ENCODE data around the gene ZNF124.
"Not testable (repeated sequence)": the region's sequence is repeated elsewhere in the genome, so short reads cannot be mapped to it uniquely, and the experiment has no call there.

The ZNF124 gene

DNA sequence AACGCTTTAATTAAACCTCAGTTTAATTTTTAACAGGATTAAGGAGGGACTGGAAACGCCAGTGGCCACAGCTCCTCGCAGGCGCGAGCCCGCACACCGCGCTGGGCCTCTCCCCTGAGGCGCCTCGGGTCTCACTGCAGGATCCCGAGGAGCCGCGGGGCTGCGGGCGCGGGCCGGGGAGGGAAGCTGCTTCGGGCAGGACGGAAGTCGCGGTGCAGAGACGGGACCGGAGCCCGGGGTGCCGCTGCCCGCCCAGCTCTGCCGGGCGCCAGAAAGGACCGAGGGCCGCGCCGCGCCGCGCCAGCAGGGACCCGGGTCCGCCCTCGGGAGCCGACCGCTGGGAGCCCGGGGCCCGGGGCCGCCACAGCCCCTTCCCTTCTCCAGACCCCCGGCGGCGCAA lies 377 bp downstream of the ZNF124 start:
- not testable (repeated sequence) for DNase-seq

- DNase-seq = no peak
Observed at GRCh38 chr1:247165674-247166073, 6.1 kb downstream of the ZNF124 start.

- no peak for DNase-seq
Observed at GRCh38 chr1:247164694-247165093, 7.1 kb downstream of the ZNF124 start.

DNA sequence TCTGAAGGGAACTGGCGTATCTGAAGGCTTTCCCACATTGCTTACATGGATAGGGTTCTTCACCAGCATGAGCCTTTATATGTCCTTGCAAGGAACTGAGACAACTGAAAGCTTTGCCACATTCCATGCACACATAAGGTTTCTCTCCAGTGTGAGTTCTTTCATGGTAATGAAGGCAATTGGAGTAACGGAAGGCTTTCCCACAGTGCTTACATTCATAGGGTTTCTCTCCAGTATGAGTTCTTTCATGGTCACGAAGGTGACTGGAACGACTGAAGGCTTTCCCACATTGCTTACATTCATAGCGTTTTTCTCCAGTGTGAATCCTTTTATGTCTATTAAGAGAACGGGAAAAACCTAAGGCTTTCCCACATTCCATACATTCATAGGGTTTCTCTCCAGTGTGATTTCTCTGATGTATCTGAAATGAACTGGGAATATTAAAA lies 15.0 kb downstream of the ZNF124 start:
- no peak for DNase-seq

DNA sequence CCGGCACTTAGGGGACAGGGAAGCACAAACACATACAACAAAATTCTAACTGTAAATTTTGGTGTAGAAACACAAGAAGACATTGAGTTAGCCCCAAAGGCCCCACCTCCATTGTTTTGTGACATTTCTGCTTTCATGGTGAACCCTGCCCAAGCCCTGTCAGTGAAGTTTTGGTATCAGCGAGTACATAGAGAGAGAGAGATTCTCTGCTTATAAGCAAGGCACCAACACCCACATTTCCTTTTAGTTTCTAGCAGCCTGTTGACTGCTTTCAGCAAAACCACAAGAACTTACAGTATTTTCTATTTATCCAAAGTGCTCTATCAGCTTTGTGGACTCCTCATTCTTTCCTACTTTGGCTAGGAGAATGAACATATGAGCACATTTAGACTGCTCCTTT lies 24.0 kb downstream of the ZNF124 start:
- no peak for DNase-seq

DNA sequence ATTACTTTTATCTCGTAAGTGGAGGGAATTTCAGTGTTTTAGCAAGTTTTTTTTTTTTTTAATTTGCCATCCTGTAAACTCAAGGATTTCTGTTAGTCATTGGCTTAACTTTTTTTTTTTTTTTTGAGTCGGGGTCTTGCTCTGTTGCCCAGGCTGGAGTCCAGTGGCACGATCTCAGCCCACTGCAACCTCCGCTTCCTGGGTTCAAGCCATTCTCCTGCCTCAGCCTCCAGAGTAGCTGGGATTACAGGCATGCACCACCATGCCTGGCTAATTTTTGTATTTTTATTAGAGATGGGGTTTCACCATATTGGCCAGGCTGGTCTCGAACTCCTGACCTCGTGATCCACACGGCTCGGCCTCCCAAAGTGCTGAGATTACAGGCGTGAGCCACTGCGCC lies 24.7 kb downstream of the ZNF124 start:
- DNase-seq = not testable (repeated sequence)

GRCh38 chr1:247146671-247147070 lies 25.1 kb downstream of the ZNF124 start:
- no peak for DNase-seq

GRCh38 chr1:247145279-247145678 lies 26.5 kb downstream of the ZNF124 start:
- DNase-seq = no peak

DNA sequence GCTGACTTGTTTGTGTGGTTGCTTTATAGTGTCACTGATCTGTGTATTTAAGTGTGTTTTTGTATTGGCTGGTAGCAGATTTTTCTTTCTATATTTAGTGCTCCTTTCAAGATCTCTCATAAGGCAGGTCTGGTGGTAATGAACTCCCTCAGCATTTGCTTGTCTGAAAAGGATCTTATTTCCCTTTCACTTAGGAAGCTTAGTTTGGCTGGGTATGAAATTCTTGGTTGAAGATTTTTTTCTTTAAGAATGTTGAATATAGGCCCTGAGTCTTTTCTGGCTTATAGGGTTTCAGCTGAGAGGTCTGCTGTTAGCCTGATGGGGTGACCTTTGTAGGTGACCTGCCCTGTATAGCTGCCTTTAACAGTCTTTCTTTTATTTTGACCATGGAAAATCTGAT lies 32.3 kb downstream of the ZNF124 start:
- not testable (repeated sequence) for DNase-seq

DNA sequence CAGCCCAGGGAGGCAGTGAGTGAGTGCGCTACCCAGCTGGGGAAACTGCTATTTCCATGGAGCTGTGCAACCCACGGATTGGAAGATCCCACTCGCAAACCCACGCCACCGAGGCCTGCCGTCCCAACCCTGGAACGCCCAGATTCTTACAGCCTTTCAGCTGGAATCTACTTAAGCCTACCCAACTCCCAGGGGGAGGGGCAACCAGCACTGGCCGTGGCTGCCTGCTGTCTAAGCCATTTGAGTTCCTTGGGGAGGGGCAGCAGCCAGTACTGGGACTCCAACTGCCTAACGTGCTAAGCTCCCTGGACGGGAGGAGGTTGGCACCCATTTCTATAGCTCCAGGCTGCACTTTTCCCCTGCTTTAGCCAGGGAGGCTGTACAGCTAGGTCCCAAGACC lies 40.6 kb downstream of the ZNF124 start:
- no peak for DNase-seq

GRCh38 chr1:247127519-247128282 lies 44.1 kb downstream of the ZNF124 start:
- DNase-seq = not testable (repeated sequence)

GRCh38 chr1:247126601-247127000 lies 45.2 kb downstream of the ZNF124 start:
- not testable (repeated sequence) for DNase-seq

DNA sequence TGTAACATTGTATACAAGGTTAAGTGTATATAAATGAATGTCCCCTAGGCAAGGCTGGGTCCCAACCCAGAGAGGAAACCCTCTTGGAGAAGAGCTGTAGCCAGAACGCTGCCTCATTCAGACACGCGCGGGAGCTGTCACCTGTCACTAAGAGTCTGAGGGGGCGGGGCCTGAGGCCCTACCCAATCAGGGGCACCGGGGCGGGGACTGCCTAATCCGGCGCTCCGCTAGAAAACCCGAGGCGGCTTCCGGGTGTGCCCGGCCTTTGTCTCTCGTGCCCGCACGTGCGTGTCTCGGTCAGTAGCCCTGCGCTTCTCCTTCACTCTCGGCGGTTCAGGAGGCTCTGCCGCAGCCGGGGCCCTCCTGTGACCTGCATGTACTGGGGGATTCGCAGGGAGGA lies 45.7 kb downstream of the ZNF124 start:
- DNase-seq = not testable (repeated sequence)

DNA sequence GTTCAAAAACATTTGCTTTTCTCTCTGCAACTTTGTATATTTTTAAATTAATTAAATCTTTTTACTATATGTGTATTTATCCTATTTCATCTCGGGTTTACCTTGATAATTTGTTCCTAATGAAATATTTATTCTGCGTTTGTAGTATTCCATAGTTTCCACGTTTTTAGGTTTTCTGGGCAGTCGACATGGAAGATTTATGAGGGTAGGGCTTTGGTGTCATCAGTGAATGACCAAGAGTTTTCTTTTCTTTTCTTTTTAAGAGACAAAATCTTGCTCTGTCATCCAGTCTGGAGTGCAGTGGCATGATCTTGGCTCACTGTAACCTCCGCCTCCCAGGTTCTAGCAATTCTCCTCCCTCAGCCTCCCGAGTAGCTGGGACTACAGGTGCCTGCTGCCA lies 50.4 kb downstream of the ZNF124 start:
- no peak for DNase-seq

DNA sequence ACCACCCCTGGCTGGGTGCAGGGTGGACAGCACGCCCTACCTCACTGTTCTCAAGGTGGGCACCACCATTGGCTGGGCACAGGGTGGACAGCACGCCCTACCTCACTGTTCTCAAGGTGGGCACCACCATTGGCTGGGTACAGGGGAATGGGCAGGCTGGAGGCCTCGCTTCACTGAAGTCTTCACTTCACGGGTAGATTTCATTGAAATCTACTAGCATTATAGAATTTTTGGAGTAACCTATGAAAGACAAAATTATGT lies 51.5 kb downstream of the ZNF124 start:
- DNase-seq = not testable (repeated sequence)

DNA sequence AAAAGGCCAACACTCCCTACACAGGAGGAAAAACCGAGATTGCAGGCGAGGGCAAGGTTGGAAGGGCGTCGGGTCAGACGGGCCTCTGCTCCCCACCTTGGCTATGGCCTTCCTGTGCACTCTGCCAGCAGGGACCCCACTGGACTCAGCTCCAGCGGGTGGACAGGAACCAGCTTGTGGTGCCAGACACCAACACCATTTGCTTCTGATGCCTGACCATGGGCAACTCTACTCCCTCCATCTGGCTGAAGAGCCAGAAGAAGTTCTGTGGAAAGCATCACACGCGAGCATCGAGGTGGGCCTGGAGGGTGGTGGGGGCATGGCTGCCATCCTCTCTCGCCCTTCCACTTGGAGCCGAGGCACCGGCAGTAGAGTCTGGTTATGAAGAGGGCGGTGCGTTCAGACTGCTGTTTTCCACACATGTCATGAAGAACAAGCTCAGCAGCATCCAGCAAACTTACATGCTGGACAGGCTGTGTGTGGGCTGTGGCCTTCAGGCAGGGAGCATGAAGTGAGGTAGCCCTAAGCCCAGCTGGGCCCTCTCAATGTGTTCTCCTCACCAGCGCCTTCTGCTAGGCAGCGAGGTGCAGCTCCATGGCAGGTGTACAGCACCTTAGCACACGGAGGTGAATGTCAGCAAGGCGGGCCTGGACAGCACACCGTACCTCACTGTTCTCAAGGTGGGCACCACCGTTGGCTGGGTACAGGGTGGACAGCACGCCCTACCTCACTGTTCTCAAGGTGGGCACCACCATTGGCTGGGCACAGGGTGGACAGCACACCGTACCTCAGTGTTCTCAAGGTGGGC lies 52.0 kb downstream of the ZNF124 start:
- no peak for DNase-seq

- no peak for DNase-seq
Observed at GRCh38 chr1:247118946-247119446, 52.8 kb downstream of the ZNF124 start.

DNA sequence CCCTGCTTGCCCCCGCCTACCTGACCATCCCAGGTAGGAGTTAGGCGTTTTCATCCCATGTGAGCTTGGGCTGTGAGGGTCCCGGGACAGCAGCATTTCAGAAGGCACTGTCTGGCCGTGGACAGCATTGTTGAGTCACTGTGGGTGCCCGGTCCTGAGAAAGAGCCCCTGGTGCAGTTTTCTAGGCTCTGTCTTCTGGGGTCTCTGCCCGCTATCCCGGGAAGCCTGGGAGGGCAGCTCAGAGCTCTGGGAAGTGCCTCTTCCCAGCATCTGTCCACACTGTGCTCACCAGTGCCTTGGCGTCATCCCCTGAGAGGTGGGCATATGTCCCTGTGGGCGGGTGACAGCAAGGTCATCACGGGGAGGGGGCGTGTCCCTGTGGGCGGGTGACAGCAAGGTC lies 56.3 kb downstream of the ZNF124 start:
- no peak for DNase-seq

DNA sequence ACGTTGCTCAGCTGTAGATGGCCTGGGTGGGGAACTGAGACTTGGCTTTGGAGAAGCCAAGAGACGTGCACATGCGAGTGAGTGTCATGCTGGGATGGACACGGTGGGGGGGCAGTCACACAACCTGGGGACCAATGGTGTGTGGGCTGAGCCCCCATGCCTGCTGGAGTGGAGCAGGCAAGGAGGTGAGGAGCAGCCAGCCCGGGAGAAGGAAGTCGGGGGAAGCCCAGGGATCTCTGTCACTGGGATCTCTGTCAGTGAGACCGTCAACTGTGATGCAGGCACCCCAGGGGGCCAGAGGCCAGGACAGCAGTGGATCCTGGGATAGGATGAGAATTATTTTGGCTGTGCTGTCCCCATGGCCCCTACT lies 56.7 kb downstream of the ZNF124 start:
- DNase-seq = no peak

DNA sequence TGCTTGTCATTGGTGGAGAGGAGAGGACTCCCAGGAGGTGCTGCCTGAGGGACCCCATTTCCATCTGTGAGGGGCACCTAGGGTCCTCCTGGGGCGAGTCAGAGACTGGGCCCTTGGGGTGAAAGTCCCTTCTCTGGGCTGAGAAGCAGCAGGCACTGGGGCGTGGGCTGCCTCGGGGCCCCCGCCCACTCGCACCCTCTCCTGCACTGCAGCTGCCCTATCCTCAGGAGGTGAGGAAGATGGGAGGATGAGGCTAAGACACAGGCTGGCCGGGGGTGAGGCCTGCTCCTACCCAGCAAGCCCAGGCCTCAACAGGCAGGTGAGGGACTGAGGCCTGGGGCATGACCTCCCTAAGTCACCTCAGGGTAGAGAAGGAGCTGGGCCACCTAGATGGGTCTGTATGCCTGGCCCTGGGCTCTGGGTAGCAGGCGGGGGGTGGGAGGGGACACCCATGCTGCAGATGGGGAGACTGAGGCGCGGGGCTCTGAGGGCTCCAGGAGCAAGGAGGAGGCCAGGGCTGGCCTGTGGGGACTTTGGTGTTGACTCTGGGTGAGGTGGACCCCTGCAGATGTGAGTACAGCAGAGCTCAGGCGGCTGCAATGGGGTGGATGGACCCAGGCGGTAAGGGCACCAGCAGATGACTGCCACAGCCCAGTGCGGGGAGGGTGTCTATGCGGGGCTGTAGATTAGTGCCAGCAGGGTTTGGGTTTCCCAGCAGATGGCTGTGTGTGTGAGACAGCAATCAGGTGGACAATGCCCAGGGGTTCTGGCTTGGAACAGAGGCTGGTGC lies 57.3 kb downstream of the ZNF124 start:
- DNase-seq = no peak

DNA sequence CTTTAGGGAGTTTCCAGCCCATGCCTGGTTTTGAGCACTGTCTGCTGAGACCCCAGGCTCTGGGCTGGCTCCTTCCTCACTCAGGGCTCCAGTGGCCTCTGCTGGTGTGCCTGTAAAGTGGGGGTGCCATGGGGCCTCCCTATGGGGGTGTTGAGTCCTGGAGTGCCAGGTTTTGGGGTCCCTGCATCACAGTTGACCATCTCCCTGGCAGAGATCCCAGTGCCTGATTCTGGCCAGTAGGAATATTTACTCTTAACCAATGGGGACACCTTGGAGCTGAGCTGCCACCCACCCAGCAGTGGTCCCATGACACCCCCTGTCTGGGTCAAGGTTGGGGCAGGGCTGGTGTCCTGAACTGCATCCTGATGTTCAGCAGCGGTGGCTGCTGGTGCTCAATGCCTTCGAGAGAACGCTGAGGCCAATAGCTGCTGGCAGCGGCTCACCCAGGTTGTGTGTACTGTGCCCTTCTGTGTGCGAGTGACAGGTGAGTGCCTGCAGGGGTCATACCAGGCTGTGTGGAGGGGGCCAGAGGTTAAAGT lies 58.0 kb downstream of the ZNF124 start:
- DNase-seq = no peak

- DNase-seq = no peak
Observed at GRCh38 chr1:247113094-247113497, 58.7 kb downstream of the ZNF124 start.

DNA sequence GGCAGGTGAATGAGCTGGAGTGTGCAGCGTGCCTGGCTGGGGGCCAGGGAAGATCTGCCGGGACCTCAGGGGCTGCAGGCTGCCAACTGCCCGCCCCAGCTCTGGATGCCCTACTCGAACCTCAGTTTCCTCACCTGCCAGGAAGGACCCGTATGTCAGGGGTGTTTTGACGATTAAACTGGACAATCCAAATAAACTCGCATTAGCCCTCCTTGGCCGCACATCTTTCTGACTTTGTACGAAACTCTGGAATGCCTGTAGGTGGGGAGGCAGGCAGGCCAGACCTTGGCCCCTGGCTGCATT lies 59.4 kb downstream of the ZNF124 start:
- DNase-seq = no peak
